ENCODE results near the gene SEC14L3. TPM values are rescaled to one million over a fixed set of nuclear protein-coding genes. Genes with fewer than 3 reads are reported as not detected.

Gene SEC14L3
- total and polyA plus RNA-seq, 2 of the 13 experiments (the other 11 are each of a cell fraction or from before 2014, with no cell fraction given) = not detected

GRCh38 chr22:30421695-30422480 is 49.9 kb downstream of the SEC14L3 start (continued):
- TF ChIP-seq BRF2 (CRISPR knock-in tag; IDR thresholded peaks at IDR 0.05) = no peak
- TF ChIP-seq CEBPG (CRISPR knock-in tag; IDR thresholded peaks at IDR 0.05) = no peak
- no peak; the same call in 1 of the 2 replicates for TF ChIP-seq BCL6 (CRISPR knock-in tag; IDR thresholded peaks at IDR 0.05)
- no peak for TF ChIP-seq SMARCE1 (IDR thresholded peaks at IDR 0.05; ENCODE audit: borderline replicate concordance)
- TF ChIP-seq NFE2L1 (CRISPR knock-in tag; IDR thresholded peaks at IDR 0.05; ENCODE audit: borderline replicate concordance) = no peak
- no peak for TF ChIP-seq ATM (IDR thresholded peaks at IDR 0.05; ENCODE audit: borderline replicate concordance)
- TF ChIP-seq, protein P1, sequence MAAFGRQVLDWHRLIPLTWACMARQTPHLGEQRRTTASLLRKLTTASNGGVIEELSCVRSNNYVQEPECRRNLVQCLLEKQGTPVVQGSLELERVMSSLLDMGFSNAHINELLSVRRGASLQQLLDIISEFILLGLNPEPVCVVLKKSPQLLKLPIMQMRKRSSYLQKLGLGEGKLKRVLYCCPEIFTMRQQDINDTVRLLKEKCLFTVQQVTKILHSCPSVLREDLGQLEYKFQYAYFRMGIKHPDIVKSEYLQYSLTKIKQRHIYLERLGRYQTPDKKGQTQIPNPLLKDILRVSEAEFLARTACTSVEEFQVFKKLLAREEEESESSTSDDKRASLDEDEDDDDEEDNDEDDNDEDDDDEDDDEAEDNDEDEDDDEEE (CRISPR knock-in tag; IDR thresholded peaks at IDR 0.05) = no peak
- TF ChIP-seq AGO2 (optimal IDR thresholded peaks at IDR 0.05; ENCODE audit: low read depth, low read length) = no peak
- TF ChIP-seq ZNF672 (CRISPR knock-in tag; IDR thresholded peaks at IDR 0.05) = no peak
- no peak for TF ChIP-seq ZC3H4 (CRISPR knock-in tag; IDR thresholded peaks at IDR 0.05; ENCODE audit: borderline replicate concordance)
- no peak for TF ChIP-seq KAT7 (CRISPR knock-in tag; IDR thresholded peaks at IDR 0.05; ENCODE audit: borderline replicate concordance)
- no peak for TF ChIP-seq EED (CRISPR knock-in tag; IDR thresholded peaks at IDR 0.05)
- no peak for TF ChIP-seq ZNF383 (CRISPR knock-in tag; IDR thresholded peaks at IDR 0.05; ENCODE audit: borderline replicate concordance)
- TF ChIP-seq, protein P2, sequence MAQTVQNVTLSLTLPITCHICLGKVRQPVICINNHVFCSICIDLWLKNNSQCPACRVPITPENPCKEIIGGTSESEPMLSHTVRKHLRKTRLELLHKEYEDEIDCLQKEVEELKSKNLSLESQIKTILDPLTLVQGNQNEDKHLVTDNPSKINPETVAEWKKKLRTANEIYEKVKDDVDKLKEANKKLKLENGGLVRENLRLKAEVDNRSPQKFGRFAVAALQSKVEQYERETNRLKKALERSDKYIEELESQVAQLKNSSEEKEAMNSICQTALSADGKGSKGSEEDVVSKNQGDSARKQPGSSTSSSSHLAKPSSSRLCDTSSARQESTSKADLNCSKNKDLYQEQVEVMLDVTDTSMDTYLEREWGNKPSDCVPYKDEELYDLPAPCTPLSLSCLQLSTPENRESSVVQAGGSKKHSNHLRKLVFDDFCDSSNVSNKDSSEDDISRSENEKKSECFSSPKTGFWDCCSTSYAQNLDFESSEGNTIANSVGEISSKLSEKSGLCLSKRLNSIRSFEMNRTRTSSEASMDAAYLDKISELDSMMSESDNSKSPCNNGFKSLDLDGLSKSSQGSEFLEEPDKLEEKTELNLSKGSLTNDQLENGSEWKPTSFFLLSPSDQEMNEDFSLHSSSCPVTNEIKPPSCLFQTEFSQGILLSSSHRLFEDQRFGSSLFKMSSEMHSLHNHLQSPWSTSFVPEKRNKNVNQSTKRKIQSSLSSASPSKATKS (CRISPR knock-in tag; IDR thresholded peaks at IDR 0.05) = no peak
- TF ChIP-seq ASH2L (IDR thresholded peaks at IDR 0.05; ENCODE audit: insufficient read length, low read depth, low read length) = peak; percentile 37
- TF ChIP-seq ZNF678 (CRISPR knock-in tag; IDR thresholded peaks at IDR 0.05) = no peak
- TF ChIP-seq SAP130 (CRISPR knock-in tag; IDR thresholded peaks at IDR 0.05; ENCODE audit: low read depth) = no peak; the same call in 1 of the 2 replicates
- TF ChIP-seq JDP2 (CRISPR knock-in tag; IDR thresholded peaks at IDR 0.05; ENCODE audit: borderline replicate concordance) = no peak
- TF ChIP-seq ZNF790 (CRISPR knock-in tag; IDR thresholded peaks at IDR 0.05; ENCODE audit: borderline replicate concordance) = no peak
- TF ChIP-seq, protein P3, sequence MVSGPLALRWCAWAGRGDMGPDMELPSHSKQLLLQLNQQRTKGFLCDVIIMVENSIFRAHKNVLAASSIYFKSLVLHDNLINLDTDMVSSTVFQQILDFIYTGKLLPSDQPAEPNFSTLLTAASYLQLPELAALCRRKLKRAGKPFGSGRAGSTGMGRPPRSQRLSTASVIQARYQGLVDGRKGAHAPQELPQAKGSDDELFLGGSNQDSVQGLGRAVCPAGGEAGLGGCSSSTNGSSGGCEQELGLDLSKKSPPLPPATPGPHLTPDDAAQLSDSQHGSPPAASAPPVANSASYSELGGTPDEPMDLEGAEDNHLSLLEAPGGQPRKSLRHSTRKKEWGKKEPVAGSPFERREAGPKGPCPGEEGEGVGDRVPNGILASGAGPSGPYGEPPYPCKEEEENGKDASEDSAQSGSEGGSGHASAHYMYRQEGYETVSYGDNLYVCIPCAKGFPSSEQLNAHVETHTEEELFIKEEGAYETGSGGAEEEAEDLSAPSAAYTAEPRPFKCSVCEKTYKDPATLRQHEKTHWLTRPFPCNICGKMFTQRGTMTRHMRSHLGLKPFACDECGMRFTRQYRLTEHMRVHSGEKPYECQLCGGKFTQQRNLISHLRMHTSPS (CRISPR knock-in tag; IDR thresholded peaks at IDR 0.05; ENCODE audit: low read depth) = no peak
- no peak for TF ChIP-seq RBM39 (IDR thresholded peaks at IDR 0.05; ENCODE audit: low read depth, low read length, poor library complexity, severe bottlenecking)
- TF ChIP-seq ZEB1 (IDR thresholded peaks at IDR 0.05; ENCODE audit: insufficient replicate concordance, low read depth) = no peak
- TF ChIP-seq, protein P4, sequence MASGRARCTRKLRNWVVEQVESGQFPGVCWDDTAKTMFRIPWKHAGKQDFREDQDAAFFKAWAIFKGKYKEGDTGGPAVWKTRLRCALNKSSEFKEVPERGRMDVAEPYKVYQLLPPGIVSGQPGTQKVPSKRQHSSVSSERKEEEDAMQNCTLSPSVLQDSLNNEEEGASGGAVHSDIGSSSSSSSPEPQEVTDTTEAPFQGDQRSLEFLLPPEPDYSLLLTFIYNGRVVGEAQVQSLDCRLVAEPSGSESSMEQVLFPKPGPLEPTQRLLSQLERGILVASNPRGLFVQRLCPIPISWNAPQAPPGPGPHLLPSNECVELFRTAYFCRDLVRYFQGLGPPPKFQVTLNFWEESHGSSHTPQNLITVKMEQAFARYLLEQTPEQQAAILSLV (CRISPR knock-in tag; IDR thresholded peaks at IDR 0.05; ENCODE audit: borderline replicate concordance) = no peak

Data from HepG2 (cell line).